Measurements from ENCODE around the gene SWT1.
"Not testable (repeated sequence)": the region's sequence is repeated elsewhere in the genome, so short reads cannot be mapped to it uniquely, and the experiment has no call there.

Gene SWT1

DNA sequence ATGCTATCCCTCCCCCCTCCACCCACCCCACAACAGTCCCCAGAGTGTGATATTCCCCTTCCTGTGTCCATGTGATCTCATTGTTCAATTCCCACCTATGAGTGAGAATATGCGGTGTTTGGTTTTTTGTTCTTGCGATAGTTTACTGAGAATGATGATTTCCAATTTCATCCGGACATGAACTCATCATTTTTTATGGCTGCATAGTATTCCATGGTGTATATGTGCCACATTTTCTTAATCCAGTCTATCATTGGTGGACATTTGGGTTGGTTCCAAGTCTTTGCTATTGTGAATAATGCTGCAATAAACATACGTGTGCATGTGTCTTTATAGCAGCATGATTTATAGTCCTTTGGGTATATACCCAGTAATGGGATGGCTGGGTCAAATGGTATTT is 95.0 kb downstream of the SWT1 start:
- DNase-seq, result not testable (repeated sequence)

DNA sequence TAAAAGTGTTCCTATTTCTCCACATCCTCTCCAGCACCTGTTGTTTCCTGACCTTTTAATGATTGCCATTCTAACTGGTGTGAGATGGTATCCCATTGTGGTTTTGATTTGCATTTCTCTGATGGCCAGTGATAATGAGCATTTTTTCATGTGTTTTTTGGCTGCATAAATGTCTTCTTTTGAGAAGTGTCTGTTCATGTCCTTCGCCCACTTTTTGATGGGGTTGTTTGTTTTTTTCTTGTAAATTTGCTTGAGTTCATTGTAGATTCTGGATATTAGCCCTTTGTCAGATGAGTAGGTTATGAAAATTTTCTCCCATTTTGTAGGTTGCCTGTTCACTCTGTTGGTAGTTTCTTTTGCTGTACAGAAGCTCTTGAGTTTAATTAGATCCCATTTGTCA is 95.4 kb downstream of the SWT1 start:
- not testable (repeated sequence) for DNase-seq

DNA sequence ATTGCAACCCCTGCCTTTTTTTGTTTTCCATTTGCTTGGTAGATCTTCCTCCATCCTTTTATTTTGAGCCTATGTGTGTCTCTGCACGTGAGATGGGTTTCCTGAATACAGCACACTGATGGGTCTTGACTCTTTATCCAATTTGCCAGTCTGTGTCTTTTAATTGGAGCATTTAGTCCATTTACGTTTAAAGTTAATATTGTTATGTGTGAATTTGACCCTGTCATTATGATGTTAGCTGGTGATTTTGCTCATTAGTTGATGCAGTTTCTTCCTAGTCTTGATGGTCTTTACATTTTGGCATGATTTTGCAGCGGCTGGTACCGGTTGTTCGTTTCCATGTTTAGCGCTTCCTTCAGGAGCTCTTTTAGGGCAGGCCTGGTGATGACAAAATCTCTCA is 98.6 kb downstream of the SWT1 start:
- not testable (repeated sequence) for DNase-seq

DNA sequence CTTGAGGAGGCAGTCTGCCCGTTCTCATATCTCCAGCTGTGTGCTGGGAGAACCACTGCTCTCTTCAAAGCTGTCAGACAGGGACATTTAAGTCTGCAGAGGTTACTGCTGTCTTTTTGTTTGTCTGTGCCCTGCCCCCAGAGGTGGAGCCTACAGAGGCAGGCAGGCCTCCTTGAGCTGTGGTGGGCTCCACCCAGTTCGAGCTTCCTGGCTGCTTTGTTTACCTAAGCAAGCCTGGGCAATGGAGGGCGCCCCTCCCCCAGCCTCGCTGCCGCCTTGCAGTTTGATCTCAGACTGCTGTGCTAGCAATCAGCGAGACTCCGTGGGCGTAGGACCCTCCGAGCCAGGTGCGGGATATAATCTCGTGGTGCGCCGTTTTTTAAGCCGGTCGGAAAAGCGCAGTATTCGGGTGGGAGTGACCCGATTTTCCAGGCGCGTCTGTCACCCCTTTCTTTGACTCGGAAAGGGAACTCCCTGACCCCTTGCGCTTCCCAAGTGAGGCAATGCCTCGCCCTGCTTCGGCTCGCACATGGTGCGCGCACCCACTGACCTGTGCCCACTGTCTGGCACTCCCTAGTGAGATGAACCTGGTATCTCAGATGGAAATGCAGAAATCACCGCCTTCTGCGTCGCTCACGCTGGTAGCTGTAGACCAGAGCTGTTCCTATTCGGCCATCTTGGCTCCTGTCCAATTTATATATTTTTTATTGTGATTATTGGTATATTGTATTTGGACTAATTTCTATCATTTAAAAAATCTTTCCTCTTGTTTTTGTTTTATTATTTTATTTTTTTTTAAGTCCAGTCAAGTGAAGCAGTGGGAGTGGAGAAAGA is 100.4 kb downstream of the SWT1 start:
- not testable (repeated sequence) for DNase-seq

DNA sequence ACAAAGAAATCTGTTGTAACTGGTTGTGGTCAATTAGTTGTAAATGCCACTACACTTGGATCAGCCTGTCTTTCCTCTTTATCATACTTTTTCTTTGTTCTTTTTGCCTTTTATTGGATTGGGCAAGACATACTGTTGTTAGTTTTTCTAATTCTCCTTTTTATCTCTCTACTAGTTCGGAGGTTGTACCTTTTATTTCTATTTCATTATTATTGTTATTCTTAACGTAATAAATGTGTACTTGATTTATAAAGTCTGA is 100.9 kb downstream of the SWT1 start:
- DNase-seq, result no peak

DNA sequence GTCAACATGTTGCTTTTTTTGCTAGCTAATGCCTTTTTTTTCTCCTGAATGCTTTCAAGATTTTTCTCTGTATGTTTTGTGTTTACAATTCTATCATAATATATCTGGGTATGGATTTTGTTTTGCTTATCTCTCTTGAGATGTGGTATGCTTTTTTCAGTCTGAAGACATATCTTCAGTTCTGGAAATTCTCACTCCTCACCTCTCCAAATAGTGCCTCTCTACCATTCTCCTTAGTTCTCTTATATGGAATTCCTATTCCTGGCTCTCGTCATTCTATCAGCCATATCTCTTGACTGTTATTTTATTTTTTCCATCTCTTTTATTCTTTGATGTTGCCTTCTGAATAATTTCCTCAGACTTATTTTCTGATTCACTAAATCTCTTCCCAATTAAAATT is 101.7 kb downstream of the SWT1 start:
- DNase-seq, result no peak

DNA sequence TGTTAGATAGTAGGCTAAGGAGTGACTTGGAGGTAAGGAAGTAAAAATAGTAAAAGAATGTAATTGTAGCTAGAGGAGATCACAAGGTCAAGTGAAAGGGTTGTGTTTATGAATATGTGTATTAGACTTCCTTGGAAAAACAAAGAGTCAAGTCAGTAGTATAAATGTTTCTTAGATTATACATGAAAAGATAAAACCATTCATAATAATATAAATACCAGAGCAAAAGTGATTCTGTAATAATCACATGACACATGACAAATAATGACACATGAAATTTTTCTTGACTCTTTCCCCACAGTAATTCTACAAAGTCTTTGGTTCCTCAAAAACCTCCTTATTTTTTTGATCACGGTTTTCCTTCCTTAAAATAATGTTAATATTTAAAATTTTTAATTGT is 103.6 kb downstream of the SWT1 start:
- no peak for DNase-seq

DNA sequence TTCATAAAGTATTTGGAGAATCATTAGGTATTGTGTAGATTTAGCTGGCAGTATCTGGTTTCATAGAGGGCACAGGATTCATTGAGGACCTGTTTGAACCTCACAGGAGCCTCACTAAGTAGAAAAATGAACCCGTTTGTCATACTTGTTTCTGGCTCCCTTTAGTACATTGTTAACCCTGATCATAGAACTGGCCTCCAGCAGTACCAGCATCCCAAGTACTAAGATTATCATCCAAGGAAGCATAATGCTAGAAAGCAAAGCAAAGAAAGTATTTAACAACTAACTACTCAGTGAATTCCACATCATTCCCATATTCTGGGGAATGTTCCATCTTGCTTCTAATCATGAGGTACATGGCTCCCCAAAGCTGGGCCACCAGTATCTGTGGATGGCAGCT is 105.2 kb downstream of the SWT1 start:
- DNase-seq, result no peak

DNA sequence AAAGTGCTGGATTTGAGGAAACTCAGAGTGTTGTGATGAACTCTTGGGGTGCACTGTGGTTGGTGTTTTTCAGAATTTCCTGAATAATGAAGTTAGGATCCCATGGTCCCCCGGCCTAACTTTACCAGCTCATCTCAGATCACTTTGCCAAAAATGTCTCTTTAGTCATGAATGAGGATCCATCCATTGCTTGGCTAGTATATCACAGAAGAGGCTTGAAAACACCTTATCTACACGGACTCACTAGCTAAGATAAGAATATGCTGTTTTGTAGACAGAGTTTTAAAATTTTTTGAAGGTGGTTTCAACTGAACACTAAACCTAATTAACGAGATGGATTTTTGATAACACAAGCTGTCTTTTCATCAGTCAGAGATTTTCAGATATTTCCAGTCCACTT is 106.3 kb downstream of the SWT1 start:
- no peak for DNase-seq

DNA sequence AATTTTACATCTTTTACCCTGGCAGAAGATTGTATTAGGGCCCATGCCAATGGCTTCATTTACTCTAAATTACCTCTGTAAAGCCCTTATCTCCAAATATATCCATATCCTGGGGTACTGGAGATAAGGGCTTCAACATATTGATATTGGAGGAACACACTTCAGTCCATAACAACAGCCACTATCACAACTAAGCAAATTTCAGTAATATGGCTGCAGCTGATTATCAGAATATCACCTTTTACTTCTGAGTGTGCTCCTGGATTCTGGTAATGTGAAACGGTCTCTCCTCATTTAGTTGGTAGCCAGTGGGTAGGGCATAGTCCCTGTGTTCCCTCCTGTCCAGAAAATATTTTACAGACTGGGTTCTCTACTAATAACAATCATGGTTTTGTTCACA is 106.8 kb downstream of the SWT1 start:
- DNase-seq, result no peak

DNA sequence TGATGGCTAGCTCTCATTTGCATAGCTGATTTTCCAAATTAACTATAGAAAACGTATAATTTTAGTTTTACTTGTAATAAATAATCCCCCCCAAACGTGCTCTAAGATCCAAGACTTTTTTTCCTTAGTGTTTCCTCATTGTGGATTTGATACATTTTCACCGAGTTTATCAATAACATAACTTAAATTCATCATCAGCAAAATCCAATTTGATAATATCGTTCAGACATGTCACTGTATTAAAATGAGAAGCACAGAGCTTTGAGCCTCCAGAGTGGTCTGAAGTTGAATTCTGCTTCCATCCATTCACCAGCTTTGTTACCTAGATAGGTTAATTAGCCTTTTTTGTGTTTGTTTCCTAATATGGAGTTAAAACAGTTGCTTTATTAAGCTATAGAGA is 108.3 kb downstream of the SWT1 start:
- DNase-seq, result no peak

DNA sequence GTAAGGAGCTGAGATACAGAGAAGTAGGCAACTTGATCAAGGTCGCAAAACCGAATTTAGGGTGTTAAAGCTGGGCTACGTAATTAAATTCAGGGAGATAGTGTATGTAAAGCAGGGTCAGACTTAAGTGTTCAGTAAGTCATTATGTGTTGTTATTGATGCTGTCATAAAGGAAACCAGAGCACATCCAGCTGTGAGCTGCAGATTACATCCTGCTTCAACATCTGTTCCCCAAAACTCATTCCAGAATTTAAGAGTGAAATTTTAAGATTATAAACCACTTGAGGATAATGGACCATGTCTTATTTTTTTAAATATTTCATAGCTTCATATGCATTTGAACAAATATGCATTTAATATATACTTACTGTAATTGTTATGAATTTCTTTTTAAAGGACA is 110.3 kb downstream of the SWT1 start:
- no peak for DNase-seq

DNA sequence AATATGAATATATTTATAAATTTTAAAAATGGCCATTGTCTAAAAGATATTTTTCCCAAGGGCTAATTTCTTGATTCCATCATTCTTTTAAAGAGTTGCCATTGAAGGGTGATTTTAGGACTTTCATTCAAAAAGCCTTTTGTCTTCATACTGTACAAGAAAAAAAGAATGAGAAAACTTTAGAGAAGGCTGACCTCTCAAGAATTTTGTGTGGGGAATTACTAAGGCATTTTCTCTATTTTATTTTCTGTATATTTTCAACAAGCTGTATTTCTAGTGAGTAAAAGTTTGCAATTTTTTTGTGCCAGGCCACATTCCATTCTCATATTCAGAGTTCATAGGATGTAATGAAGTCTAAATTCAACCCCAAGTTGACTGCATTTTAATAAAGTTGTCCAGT is 110.7 kb downstream of the SWT1 start:
- DNase-seq, result no peak

DNA sequence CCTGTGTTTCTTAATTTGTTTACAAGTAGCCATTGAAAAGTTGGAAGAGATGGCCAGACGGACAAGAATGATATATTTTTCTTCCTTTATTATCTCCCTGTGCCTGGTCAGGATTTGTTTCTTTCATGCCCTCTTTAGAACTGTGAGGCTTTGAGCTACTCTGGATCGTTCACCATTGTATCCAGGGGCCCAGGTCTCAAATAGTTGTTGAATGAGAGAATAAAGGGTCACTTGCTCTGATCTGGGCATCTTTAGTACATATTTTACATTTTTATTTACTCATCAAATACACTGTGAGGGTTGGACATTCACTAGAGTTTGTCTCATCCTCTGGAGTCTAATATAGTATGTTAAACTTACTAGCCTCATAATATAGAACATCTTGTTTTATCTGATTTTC is 111.4 kb downstream of the SWT1 start:
- DNase-seq, result no peak

DNA sequence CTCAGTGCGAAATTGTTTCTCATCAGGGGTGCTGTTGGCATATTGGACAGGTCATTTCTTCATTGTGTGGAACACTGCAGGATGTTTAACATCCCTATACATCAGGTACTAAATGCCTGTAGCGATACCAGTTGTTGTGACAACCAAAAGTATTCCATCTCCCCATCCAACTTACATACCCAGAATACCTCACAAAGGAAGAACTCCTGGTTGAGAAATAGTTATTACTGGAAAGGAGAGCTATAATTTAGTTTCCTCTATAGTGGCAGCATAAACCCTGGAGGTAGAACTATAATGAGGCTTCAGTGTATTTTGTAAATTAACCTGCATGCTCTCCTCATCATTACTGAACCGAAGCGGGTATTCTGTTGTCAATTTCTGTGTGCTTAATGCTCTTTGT is 115.0 kb downstream of the SWT1 start:
- no peak for DNase-seq

DNA sequence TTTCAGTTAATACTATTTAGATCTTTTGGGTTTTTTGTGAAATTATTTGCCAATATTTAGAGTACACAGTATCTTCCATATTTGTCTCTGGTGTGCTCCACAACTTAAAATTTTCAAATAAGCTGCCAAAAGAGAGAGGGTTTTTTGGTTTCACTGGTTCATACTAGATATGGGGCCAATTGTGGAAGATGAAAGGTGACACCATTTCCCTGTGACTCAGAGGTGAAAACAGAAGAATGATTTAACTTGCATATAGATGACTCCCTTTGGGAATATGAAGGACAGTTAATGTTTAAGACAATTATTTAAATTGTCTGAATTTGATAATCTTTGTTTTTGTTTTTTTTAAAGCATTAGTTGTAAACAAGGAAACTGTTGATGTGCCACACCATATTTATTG is 122.6 kb downstream of the SWT1 start:
- DNase-seq, result no peak

DNA sequence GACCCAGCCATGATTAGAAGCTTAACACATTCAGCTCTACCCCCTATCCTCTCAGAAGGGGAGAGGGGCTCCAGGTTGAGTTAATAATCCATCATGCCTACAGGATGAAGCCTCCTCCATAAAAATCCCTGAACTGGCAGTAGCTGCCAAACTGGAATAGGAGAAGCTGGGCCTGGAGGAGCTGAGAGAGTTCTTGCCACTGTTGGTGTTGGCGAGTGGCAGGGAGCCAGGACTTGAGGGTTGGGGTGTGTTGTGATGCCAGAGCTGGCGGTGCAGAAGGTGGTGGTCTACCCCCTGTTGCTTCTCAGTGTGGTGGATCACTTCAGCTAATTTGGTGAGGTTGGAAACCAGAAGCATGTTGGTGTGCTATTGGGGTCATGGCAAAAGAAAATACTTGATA is 123.6 kb downstream of the SWT1 start:
- no peak for DNase-seq

DNA sequence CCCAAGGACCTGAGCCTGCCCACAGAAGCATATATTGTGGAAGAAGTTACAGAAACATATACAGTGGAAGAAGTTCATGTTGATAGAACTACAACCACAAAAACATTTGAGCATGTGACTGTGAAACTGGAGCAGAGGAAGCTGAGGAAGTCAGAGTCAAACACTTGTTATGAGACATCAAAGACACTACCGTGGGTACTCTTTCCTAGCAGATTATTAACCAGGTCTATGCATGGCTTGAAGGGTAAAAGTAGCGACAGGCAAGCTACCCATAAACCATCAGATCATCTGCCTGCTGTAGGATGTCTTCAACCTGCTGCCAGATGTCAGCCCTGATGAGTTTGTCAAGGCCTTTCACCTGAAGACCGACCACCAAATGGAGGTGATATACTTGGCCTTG is 124.3 kb downstream of the SWT1 start:
- no peak for DNase-seq

DNA sequence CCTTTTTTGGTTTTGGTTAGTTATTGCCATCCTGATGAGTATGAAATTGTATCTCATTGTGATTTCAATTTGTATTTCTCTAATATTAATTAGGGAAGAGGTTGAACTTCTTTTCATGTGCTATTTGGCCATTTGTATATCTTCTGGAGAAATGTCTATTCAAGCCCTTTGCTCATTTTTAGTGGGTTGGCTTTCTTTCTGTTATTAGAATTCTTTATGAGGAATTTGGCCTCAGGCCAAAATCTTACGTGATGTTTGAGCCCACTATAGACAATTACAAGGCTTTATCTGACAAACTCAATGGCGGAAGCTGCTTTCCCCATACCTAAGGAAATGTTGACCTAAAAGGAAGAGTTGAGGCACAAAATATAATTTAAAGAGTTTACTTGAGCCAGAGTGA is 127.1 kb downstream of the SWT1 start:
- DNase-seq, result no peak

DNA sequence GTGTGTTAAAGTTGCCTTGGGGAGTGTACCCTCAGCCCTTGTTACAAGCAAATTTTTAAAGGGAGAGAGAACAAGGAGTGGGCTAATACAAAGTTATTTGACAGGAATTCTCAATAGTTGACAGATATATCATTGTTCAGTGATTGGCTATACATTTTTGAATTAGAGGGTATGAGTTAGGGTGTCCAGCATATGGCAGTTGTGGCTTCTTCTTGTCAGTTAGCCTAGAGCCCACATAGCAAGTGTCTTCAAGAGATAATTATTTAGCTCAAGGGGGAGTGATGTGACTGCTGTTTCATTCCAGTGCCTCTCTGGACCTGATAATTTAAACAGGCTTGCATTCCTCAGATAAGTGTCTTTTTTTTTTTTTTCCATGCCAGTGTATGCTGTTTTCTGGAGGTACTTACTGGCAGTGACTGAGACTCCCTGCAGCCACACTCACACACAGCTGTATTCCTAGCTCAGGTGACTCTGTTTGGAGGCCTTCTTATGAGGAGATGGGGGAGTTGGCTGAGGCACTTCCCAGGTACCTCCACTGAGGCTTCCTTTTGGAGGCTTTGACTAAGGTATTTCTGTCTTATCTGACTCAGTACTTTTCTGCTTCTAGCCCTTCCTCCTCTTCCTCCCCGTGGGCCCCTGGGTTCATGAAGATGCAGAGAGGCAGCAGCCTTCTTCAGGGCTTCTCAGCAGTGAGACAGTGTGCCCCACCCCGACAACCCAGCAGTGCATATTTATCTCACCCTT is 127.7 kb downstream of the SWT1 start:
- DNase-seq, result no peak

DNA sequence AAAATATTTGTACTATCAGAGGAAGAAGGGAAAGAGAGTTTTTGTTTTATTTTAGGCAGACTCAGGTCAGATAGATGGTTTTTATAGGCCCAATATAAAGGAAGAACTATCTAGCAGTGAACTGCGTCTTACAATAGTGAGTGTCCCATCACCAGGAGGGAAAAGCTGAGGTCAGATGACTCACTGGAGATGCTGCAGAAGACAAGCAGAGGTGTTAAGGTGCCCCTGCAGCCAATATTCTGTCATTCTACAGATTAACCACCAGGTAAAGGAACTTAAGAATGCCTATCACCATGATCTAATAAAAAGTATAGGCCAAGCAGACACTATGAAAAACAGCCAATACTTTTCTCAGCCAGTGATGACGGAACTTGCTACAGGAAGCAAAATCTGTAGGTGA is 130.5 kb downstream of the SWT1 start:
- no peak for DNase-seq

DNA sequence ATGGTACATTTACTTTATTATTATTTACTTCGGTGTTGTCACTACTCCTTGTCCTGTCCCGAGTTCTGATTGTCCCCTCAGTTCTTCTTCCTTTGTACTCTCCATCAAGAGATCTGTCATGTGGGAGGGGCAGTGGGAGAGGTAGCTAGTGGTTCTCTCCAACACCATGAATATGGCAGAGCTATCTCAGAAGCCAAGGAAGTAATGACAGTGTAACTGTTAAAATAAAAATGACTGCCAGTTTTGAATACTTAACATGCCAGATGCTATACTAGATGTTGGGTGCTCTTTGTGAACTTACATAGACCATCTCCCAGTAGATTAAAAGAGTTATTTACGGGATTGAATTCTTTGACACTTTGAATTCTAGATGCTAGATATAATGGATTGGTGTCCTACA is 131.5 kb downstream of the SWT1 start:
- no peak for DNase-seq

DNA sequence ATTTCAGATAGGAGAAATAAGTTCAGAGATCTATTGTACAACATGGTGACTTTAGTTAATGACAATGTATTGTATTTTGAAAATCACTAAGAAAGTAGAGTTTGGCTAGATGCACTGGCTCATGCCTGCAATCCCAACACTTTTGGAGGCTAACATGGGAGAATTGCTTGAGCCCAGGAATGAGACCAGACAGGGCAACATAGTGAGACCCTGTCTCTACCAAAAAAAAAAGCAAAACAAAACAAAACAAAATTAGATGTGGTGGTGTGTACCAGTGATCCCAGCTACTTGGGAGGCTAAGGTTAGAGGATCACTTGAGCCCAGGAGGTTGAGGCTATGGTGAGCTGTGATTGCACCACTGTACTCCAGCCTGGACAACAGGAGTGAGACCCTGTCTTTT is 132.9 kb downstream of the SWT1 start:
- no peak for DNase-seq

DNA sequence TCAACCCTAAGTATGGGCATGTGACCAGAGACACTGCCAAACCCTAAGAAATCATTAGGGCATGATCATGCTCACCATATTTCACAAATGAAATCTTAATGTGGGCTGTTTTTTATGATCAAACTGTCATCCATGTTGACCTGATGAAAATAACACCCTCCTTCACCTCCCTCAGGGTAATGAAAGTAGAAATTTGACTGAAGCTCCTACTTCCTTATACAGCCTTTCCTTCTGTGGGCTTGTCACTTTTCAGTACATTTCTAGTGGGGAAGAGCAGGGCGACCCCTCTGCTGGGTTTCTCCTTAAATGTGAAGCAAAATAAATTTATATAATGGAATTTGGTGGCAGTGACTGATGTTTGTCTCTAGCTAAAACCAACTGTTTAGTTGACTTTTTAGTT is 134.2 kb downstream of the SWT1 start:
- DNase-seq, result no peak

DNA sequence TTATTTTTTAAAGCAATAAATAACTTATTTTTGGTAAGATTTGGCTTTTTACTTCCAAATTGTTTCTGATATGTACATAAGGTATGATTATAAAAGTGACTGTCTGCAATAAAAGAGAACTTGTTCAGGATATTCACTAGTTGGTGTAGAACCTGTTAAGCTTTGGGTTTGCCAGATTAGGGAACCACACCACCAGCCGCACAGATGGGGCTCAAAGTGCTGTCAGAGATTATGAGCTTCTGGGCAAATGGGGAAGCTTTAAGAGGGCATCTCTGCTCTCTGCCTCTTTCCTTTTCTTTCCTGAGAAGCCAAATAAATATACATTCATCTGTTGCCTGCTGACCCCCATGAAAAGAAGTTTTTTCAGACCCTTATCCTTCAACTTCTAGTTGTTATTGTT is 134.7 kb downstream of the SWT1 start:
- DNase-seq, result no peak
